CD8-positive, alpha-beta memory T cell (primary cell): ENCODE measurements around the gene SLF1. TPM values are rescaled to one million over a fixed set of nuclear protein-coding genes. Genes with fewer than 3 reads are reported as not detected.

Source experiments
- polyA plus RNA-seq: library from polyadenylated mRNA; unstranded; fragments of 300-500 nt; fragmentation: Illumina TruSeq; gene quantifications from one replicate; pipeline ENCODE4 v1.2.3, GENCODE V29; 2021
- total RNA-seq, 2 experiments: library from RNA; stranded (reverse); gene quantifications; one replicate each; pipeline ENCODE4 v1.2.3, GENCODE V29; 2021

Gene SLF1
- total and polyA plus RNA-seq, 3 experiments from 2014 or later: 12.2 to 14.0 (median 14.0) TPM

Other genes with a start within 250 kb of the SLF1 start
- gene KIAA0825, start 65 bp upstream of the SLF1 start, total RNA-seq: 1 to 10 TPM; 1.4 to 1.5 TPM
- 1.7 TPM for gene KIAA0825, start 65 bp upstream of the SLF1 start, polyA plus RNA-seq